ENCODE measurements around the gene TRIO.

DNA sequence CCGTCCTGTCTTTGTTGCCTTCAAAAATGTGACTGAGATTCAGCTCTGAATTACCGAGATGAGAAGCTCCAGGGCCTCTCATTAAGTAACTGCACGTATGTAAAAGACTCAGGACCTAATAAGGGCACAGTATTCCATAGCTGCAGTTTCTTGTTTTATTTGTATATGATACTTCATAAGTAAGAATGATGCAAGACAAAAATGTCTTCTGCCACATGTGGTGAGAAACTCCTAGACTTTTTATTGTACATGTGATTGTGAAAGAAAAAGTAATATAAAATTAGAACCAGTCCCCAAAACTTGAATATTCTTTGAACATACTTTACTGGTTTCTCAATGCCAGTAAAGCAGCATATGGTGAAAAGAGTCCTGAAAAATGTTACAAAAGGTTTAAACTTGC lies 328.4 kb downstream of the TRIO start:
- TF ChIP-seq EP300 (IDR thresholded peaks at IDR 0.05), result no peak
- TF ChIP-seq CTCF (IDR thresholded peaks at IDR 0.05), result no peak
- TF ChIP-seq POLR2A (IDR thresholded peaks at IDR 0.05), result no peak

All from upper lobe of left lung (tissue), 4 donors.